ENCODE results near the gene MAP6. TPM values are rescaled to one million over a fixed set of nuclear protein-coding genes. Genes with fewer than 3 reads are reported as not detected.

The MAP6 gene
- total and polyA plus RNA-seq, 10 of the 15 experiments (the other 5 are each of a cell fraction or from before 2014, with no cell fraction given), result 0.06 to 0.19 (median 0.11) TPM; not detected in 5

DNA sequence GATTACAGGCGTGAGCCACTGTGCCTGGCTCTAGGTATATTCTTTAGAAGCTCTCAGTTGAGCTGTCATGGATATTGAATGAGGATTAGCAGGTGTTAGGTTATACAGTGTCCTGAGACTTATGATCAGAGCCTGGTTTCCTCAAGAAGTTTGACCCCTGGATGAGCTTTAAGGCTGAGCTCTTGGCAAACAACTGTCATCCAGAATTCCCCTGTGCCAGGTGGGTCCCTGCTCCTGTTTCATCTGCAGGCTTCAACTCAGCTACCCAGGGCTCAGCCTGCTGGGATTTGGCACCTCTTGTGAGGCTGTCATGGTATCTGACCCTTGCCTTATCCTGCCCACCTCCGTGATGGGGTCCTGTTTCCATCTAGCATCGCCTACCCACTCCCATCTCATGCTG is 82.4 kb downstream of the MAP6 start (continued):
- TF ChIP-seq, protein P1, sequence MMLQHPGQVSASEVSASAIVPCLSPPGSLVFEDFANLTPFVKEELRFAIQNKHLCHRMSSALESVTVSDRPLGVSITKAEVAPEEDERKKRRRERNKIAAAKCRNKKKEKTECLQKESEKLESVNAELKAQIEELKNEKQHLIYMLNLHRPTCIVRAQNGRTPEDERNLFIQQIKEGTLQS (IDR thresholded peaks at IDR 0.05; ENCODE audit: borderline replicate concordance, extremely low read depth, low read depth, low read length), result no peak
- TF ChIP-seq IKZF2 (IDR thresholded peaks at IDR 0.05), result no peak

DNA sequence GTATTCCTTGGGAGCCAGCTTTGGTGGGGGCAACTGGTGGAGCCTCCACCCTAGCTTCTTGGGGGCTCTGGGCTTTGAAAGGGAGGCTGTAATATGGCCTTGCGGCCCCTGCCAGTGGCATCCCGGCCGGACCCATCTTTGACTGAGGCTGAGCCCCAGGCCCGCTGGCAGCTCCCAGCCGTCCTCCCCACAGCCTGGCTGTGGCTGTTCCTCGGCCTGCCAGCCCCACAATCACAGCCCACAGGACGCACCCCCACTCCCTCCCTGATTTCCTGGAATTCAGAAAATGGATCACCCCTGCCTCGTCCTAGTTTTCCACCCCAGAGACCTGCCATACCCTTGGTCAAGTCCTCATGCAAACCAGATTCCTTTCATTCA is 83.6 kb downstream of the MAP6 start:
- ChIA-PET CTCF (interaction anchor here (0.6 to 2.5 kb wide), 3 partner anchors 10 to 342 kb away, joined by 3 to 6 read pairs (median 5); no protein-coding TSS in a partner anchor), POLR2A (no interaction called here), SMC1A (ENCODE audit: uncharacterized antibody, unreplicated experiment) (no interaction called here), RAD21 (ENCODE audit: unreplicated experiment) (no interaction called here)
- FAIRE-seq (no peak), ATAC-seq (no peak), DNase-seq (ENCODE audit: low read depth, low spot score) (no peak)
- Histone ChIP-seq H3K4me1 (ENCODE audit: control insufficient read depth, insufficient read depth, low read length) (peaks cover 6% of the 10 kb centered on the region; the same call in 1 of the 2 replicates), H3K27me3 (replicated peaks in 1 of 2; ENCODE audit: control insufficient read depth in 2 of 2, insufficient read depth in 2 of 2, low read length in 1 of 2) (no peaks in the 10 kb centered on the region), H3K9me3 (replicated peaks; ENCODE audit: control insufficient read depth, insufficient read depth, low read length) (no peaks in the 10 kb centered on the region), H3K4me3 (no peak overlapping the region), H2AFZ (ENCODE audit: control insufficient read depth, low read depth, low read length) (no peak overlapping the region), H3K27ac (ENCODE audit: control insufficient read depth, insufficient read depth) (no peak overlapping the region), H3K4me2 (ENCODE audit: control insufficient read depth, insufficient read depth) (no peak overlapping the region), H3K36me3 (ENCODE audit: control insufficient read depth in 2 of 2, insufficient read depth in 2 of 2, low read length in 1 of 2) (no peaks in the 10 kb centered on the region), H3K79me2 (ENCODE audit: control insufficient read depth, insufficient read depth, low read length) (no peaks in the 10 kb centered on the region), H4K20me1 (ENCODE audit: control insufficient read depth, insufficient read depth) (no peaks in the 10 kb centered on the region), H3K9ac (ENCODE audit: control insufficient read depth, insufficient read depth, low read length) (no peak overlapping the region)
- TF ChIP-seq FOXK2 (IDR thresholded peaks at IDR 0.05) (no peak), CEBPB (IDR thresholded peaks at IDR 0.05; ENCODE audit: borderline replicate concordance in 1 of 2, low read depth in 2 of 2, low read length in 2 of 2) (no peak), SIX5 (IDR thresholded peaks at IDR 0.05; ENCODE audit: low read depth, low read length, severe bottlenecking) (no peak), NFXL1 (IDR thresholded peaks at IDR 0.05; ENCODE audit: borderline replicate concordance) (no peak), MTA3 (IDR thresholded peaks at IDR 0.05; ENCODE audit: borderline replicate concordance, low read length) (no peak), CHD1 (IDR thresholded peaks at IDR 0.05; ENCODE audit: low read depth, low read length) (no peak), RBBP5 (conservative IDR thresholded peaks at IDR 0.05) (no peak), TCF7 (IDR thresholded peaks at IDR 0.05; ENCODE audit: borderline replicate concordance) (no peak)
- TF ChIP-seq, protein P2, sequence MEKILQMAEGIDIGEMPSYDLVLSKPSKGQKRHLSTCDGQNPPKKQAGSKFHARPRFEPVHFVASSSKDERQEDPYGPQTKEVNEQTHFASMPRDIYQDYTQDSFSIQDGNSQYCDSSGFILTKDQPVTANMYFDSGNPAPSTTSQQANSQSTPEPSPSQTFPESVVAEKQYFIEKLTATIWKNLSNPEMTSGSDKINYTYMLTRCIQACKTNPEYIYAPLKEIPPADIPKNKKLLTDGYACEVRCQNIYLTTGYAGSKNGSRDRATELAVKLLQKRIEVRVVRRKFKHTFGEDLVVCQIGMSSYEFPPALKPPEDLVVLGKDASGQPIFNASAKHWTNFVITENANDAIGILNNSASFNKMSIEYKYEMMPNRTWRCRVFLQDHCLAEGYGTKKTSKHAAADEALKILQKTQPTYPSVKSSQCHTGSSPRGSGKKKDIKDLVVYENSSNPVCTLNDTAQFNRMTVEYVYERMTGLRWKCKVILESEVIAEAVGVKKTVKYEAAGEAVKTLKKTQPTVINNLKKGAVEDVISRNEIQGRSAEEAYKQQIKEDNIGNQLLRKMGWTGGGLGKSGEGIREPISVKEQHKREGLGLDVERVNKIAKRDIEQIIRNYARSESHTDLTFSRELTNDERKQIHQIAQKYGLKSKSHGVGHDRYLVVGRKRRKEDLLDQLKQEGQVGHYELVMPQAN (conservative IDR thresholded peaks at IDR 0.05), result no peak
- TF ChIP-seq, protein P3, sequence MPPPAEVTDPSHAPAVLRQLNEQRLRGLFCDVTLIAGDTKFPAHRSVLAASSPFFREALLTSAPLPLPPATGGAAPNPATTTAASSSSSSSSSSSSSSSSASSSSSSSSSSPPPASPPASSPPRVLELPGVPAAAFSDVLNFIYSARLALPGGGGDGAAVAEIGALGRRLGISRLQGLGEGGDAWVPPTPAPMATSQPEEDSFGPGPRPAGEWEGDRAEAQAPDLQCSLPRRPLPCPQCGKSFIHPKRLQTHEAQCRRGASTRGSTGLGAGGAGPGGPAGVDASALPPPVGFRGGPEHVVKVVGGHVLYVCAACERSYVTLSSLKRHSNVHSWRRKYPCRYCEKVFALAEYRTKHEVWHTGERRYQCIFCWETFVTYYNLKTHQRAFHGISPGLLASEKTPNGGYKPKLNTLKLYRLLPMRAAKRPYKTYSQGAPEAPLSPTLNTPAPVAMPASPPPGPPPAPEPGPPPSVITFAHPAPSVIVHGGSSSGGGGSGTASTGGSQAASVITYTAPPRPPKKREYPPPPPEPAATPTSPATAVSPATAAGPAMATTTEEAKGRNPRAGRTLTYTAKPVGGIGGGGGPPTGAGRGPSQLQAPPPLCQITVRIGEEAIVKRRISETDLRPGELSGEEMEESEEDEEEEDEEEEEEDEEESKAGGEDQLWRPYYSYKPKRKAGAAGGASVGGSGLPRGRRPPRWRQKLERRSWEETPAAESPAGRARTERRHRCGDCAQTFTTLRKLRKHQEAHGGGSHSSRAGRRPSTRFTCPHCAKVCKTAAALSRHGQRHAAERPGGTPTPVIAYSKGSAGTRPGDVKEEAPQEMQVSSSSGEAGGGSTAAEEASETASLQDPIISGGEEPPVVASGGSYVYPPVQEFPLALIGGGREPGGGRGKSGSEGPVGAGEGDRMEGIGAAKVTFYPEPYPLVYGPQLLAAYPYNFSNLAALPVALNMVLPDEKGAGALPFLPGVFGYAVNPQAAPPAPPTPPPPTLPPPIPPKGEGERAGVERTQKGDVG (CRISPR knock-in tag; IDR thresholded peaks at IDR 0.05), result no peak
- BruUV-seq (replicated peaks), result no TSS peak
- intact Hi-C loops (cut with micrococcal nuclease; ENCODE audit: unreplicated experiment), result no loop called here
- in situ Hi-C loops (cut with MboI), result no loop called here
- 79% methylated on average over 8 of the region's 8 CpGs for WGBS (ENCODE audit: insufficient coverage, insufficient replicate concordance, low lambda C conversion rate, missing lambda C conversion rate)

All from GM12878 (cell line).